Activated T-helper 2 cell treated with anti-CD3 and anti-CD28 coated beads, Interferon-gamma antibody, Interleukin-2, Interleukin-4, amounts not matched to agents 10 μg/mL and 5 μg/mL and 100 μg/mL, durations not matched to agents 14 hours and 24 hours and 36 hours (primary cell): ENCODE results near the gene SLC25A44. TPM values are rescaled to one million over a fixed set of nuclear protein-coding genes. Genes with fewer than 3 reads are reported as not detected.

Experiments
- DNase-seq: peaks from one replicate; pipeline ENCODE4 v3.0.0; 2021; ENCODE audit warnings: low spot score
- H3K27ac Mint-ChIP-seq: one replicate; pipeline ENCODE4 v1.8.0; 2021; ENCODE audit warnings: mixed read lengths
- H3K27me3 Mint-ChIP-seq: one replicate; pipeline ENCODE4 v1.8.0; 2021; ENCODE audit warnings: low read depth, mixed read lengths
- H3K36me3 Mint-ChIP-seq: one replicate; pipeline ENCODE4 v1.8.0; 2021; ENCODE audit warnings: low read depth, mixed read lengths
- H3K4me1 Mint-ChIP-seq: one replicate; pipeline ENCODE4 v1.8.0; 2021; ENCODE audit warnings: low read depth, mixed read lengths
- H3K4me3 Mint-ChIP-seq: one replicate; pipeline ENCODE4 v1.8.0; 2021; ENCODE audit warnings: low read depth, mild to moderate bottlenecking, moderate library complexity, mixed read lengths
- H3K9me3 Mint-ChIP-seq: one replicate; pipeline ENCODE4 v1.8.0; 2021; ENCODE audit warnings: mixed read lengths
- intact Hi-C: fragments of 100-400 bp; cut with micrococcal nuclease; formaldehyde crosslinking; loops from one replicate; pipeline ENCODE4 v1.15.1; 2023
- total RNA-seq: library from RNA; stranded (reverse); gene quantifications from 2 replicates; pipeline ENCODE4 v1.2.3, GENCODE V29; 2022

Gene SLC25A44, protein sequence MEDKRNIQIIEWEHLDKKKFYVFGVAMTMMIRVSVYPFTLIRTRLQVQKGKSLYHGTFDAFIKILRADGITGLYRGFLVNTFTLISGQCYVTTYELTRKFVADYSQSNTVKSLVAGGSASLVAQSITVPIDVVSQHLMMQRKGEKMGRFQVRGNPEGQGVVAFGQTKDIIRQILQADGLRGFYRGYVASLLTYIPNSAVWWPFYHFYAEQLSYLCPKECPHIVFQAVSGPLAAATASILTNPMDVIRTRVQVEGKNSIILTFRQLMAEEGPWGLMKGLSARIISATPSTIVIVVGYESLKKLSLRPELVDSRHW
- total RNA-seq, result 62.6 and 63.7 TPM in 2 replicates

DNA sequence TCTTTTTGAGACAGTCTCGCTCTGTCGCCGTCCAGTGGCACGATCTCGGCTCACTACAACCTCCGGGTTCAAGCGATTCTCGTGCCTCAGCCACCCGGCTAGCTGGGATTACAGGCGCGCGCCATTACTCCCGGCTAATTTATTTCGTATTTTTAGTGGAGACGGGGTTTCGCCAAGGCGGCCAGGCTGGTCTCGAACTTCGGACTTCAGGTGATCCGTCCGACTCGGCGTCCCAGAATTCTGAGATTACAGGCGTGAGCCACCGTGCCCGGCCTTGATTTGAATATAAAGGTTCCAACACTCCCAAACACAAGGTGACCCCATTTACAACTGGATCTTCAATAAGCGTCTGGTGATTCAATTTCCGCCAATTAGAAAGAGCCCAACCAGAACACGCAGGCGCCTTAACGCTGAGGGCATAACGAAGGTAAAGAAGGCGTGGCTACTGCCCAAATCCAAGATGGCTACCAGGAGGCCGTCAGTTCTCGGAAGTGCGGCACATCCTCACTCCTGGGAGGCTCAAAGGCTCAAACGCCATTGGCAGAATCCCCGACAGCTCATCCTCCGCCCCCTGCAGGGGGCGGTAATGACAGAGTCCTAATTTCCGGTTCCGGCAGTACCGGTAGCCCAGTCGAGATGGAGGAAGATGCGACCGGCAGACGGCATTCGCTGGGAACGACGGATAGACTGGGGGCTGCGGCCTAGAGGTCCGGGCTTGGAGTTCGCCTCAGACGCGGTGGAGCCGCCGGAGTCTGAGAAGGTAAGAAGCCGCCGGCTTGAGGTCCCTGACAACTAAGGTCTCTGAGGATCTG lies at the start of gene SLC25A44:
SLC25A44 (plus strand) TSS at position 617 of the 812 bp plus-strand sequence. CDS start 5,744 bp downstream, outside the sequence.
- H3K27me3 Mint-ChIP-seq, result no peaks in the 10 kb centered on the region
- peak; percentile 97 for DNase-seq

DNA sequence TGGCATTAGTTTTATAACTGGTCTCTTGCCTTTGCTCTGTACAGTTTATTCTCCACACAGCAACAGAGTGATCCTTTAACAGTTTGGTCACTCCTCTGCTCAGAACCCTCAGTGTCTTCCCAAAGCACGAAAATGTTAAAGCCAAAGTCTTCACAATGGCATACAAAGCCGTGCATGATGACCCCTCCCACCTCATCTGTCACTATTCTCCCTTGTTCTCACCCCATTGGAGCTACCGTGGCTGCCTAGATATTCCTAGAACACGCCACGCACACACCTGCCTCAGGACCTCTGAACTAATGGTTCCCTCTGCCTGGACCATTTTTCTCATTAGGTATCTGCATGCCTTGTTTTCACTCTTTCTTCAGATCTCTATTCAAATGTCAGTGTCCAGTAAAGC lies 49.2 kb upstream of the SLC25A44 start:
- Mint-ChIP-seq H3K36me3 (peaks cover 4% of the 10 kb centered on the region), H3K27me3 (no peaks in the 10 kb centered on the region), H3K27ac (no peak overlapping the region), H3K4me1 (peaks cover 26% of the 10 kb centered on the region), H3K9me3 (no peaks in the 10 kb centered on the region), H3K4me3 (no peak overlapping the region)
- DNase-seq, result no peak
- intact Hi-C loops, result loop anchor here (10.0 kb wide), 1 partner anchor 170 kb away; no protein-coding TSS in a partner anchor

More for the DNA sequence above, at the start of gene SLC25A44:
- H3K36me3 Mint-ChIP-seq, result peaks cover 57% of the 10 kb centered on the region
- H3K27ac Mint-ChIP-seq, result peak within 1 kb of the TSS; percentile 91
- H3K4me1 Mint-ChIP-seq, result peaks cover 54% of the 10 kb centered on the region
- H3K9me3 Mint-ChIP-seq, result peaks cover 6% of the 10 kb centered on the region
- intact Hi-C loops, result loop anchor here (1.0 to 10.0 kb wide), 5 partner anchors 20 to 219 kb away; partner anchors contain the start of genes ARHGEF2, CCT3, PMF1 and SEMA4A
- H3K4me3 Mint-ChIP-seq, result peak within 1 kb of the TSS; percentile 95

DNA sequence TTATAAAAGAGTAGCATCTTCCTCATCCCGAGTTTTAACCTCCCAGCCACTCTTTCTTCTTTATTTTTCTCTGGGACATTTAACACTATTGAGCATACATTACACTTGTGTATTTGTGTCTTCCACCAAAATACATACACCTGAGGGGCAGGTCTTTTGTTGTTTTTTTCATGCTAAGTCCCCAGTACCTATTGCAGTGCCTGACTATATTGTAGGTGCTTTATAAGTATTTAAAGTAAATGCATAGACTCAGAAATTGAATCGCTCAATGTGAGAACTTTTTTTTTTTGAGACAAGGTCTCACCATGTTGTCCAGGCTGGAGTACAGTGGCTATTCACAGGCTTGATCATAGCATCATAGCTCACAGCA lies 48.3 kb upstream of the SLC25A44 start:
- H3K9me3 Mint-ChIP-seq, result no peaks in the 10 kb centered on the region
- no peak overlapping the region for H3K4me3 Mint-ChIP-seq

DNA sequence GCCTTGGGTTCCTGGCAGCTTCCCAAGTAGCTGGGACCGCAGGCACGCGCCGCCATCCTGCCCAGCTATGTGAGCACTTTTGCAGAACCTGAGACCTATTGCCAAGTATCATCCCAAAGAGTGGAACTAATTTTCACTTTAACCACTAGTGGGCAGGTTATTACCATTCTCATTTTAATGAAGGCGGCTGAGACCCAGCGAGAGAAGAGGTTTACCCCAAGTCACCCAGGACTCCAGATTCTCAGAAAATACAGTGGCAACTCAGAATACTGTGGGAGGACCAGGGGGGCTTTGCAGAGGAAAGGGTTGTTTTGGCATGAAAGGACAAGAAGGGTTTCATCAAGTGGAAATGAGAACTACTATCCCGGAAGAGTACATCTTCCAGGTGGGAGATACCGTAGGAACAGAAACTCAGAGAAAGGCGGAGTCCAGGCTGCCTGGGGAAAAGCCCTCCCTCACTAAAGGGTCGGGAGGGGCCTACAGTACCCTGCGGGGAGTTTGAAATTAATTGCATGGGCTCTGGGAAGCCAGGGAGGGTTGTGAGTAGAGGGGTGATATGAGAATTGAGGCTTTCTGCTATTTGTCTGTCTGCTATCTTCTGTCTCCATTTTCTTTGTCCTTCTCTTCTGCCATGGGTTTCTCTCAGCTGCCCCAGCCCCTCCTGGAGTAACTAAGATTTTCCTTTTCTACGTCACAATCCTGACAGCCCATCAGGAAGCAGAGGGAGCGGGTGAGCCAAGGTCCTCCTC lies 47.7 kb upstream of the SLC25A44 start:
- no peaks in the 10 kb centered on the region for H3K9me3 Mint-ChIP-seq
- intact Hi-C loops, result loop anchor here (1.0 to 10.0 kb wide), 3 partner anchors 15 to 169 kb away; no protein-coding TSS in a partner anchor
- H3K4me3 Mint-ChIP-seq, result peak overlapping the region; percentile 18
- H3K36me3 Mint-ChIP-seq, result no peaks in the 10 kb centered on the region
- H3K4me1 Mint-ChIP-seq, result peaks cover 36% of the 10 kb centered on the region
- peak overlapping the region; percentile 76 for H3K27ac Mint-ChIP-seq
- no peaks in the 10 kb centered on the region for H3K27me3 Mint-ChIP-seq
- DNase-seq, result peak; percentile 35

More for the DNA sequence above, 48.3 kb upstream of the SLC25A44 start:
- H3K27me3 Mint-ChIP-seq, result no peaks in the 10 kb centered on the region
- intact Hi-C loops, result loop anchor here (1.0 to 10.0 kb wide), 3 partner anchors 16 to 169 kb away; no protein-coding TSS in a partner anchor
- no peak for DNase-seq
- H3K4me1 Mint-ChIP-seq, result peaks cover 32% of the 10 kb centered on the region
- H3K36me3 Mint-ChIP-seq, result no peaks in the 10 kb centered on the region
- H3K27ac Mint-ChIP-seq, result peak overlapping the region; percentile 76

DNA sequence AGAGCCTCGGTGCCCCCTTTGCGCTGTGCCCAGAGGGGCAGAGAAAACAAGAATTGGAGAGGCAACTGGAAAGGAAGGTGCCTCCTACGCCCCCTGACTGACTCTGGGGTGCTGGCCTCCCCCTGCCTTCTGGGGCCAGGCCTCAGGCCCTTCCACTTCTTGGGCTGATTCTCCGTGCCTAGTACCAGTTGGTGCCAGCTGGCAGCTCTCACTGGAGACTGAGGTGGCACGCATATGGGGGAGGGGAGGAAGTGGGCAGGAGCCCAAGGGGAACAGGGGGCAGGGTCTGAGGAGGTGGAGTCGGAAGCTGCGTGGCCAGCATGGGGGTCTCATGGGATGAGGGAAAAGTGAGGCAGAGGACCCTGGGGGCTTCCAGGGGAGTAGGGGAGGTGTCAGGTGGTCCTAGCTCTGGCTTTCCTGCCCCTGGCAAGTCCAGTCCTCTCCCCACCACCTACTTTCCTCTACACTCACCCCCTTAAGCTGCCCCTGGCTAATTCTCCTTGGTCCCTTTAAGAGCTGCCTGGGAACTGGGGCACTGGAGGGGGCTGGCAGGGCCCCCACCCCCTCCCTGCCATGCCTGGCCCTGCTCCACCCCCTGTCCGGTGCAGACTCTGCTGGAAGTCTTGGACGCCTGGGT lies 47.0 kb upstream of the SLC25A44 start:
- H3K36me3 Mint-ChIP-seq, result no peaks in the 10 kb centered on the region
- H3K27ac Mint-ChIP-seq, result peak overlapping the region; percentile 76
- H3K4me3 Mint-ChIP-seq, result no peak overlapping the region
- no peaks in the 10 kb centered on the region for H3K27me3 Mint-ChIP-seq
- H3K9me3 Mint-ChIP-seq, result no peaks in the 10 kb centered on the region
- no peak for DNase-seq
- H3K4me1 Mint-ChIP-seq, result peaks cover 36% of the 10 kb centered on the region
- intact Hi-C loops, result loop anchor here (1.0 to 10.0 kb wide), 3 partner anchors 14 to 168 kb away; no protein-coding TSS in a partner anchor

DNA sequence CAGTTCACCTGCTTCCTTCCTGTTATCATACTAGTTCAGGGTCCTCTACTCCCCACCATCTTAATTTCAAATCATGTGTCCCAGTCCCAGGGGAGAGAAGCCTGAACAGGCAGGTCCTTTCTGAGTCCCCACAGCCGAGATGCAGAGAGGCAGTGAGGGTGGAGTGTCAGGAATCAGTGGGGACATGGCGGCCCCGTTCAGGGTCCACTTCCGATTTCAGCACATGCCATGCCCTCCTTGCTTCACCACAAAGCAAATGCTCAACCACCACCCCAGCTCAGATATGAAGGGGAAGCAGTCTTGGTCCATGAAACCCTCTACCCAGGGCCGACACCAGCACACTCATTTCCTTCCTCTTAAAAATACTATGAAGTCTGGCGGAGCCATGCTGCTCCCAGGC lies 45.7 kb upstream of the SLC25A44 start:
- Mint-ChIP-seq H3K4me1 (peaks cover 48% of the 10 kb centered on the region), H3K27ac (peak overlapping the region; percentile 70), H3K36me3 (no peaks in the 10 kb centered on the region), H3K9me3 (no peaks in the 10 kb centered on the region), H3K27me3 (no peaks in the 10 kb centered on the region), H3K4me3 (no peak overlapping the region)
- intact Hi-C loops, result loop anchor here (10.0 kb wide), 1 partner anchor 167 kb away; no protein-coding TSS in a partner anchor
- no peak for DNase-seq

DNA sequence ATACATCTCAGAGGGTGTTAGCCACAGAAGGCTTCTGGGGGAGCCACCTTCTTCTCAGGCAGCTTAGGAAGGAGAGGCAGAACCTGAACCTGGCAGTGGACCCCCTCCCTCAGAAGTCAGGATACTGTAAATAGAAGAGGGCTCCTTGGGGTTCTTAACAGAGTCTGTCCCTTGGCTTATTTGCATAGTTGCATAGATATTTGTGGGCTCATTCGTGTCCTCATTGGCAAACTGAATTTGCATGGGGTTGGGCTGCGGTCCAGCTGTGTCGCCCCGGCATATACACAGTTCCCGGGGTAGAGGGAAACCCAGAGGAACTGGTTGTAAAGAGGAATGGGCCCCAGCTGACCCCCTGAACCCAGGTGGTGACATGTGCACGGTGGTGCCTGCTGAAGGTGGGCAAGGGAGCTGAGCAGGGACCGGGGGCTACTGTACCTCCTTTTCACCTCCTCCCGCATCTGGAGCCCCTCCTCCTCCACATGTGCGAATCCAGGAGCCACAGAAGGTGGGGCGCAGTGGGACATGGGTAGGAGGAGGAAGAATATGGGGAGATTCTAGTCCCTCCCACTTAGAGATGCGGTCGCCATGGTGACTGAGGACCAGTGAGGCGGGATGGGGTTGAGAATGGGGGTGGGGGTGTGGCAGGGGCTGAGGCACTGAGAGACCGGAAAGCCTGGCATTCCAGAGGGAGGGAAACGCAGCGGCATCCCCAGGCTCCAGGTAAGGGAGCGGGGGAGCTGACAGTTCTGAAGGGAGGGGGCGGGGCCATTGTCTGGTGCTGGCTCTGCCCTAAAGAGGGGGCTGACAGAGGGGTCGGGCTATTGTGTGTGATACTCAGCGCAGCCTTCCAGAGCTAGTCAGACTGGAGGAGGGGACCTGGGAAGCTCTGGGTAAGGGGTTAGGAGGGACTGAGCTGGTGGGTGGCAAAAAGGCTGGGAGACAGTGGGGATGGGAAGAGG lies 44.3 kb upstream of the SLC25A44 start:
- intact Hi-C loops, result loop anchor here (5.0 to 10.0 kb wide), 2 partner anchors 43 to 165 kb away; partner anchors contain the start of gene SLC25A44

DNA sequence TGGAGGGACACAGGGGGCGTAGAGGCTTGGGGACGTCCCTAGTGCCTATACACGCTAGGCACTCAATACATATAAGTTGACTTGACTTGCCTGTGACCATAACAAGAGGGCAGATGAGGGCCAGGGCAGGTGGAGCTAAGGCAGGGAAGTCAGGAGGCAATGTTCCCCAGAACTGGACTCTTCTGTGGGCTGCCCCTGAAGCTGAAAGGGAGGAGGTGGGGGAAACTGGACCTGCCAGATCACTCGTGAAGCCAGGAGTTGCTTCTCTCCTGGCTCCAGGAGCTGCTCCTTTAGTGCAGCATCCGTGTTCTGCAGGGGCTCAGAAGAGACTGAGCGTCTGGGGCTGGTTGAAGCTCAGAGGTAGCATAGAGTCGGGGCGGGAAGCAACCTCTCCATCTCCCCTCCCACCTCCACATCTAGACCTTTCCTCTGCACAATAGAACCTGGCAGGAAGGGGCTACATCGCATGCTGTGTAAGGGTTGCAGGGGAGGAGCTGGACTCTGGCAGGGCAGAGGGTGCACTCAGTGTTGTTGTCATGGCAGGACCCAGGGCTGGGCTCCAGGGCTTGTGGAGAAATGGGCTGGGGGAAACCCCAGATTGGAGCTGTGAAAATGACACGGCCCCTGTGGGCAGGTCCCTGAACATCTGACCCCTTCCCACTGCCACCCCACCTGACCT lies 43.4 kb upstream of the SLC25A44 start:
- peaks cover 65% of the 10 kb centered on the region for H3K4me1 Mint-ChIP-seq
- H3K4me3 Mint-ChIP-seq, result no peak overlapping the region
- no peaks in the 10 kb centered on the region for H3K9me3 Mint-ChIP-seq
- intact Hi-C loops, result loop anchor here (5.0 kb wide), 1 partner anchor 42 kb away; the partner anchor contains the start of gene SLC25A44
- H3K27me3 Mint-ChIP-seq, result no peaks in the 10 kb centered on the region
- peak overlapping the region; percentile 55 for H3K27ac Mint-ChIP-seq
- peaks cover 12% of the 10 kb centered on the region for H3K36me3 Mint-ChIP-seq
- DNase-seq, result no peak

More for the DNA sequence above, 44.3 kb upstream of the SLC25A44 start:
- peak overlapping the region; percentile 13 for H3K27ac Mint-ChIP-seq
- peaks cover 4% of the 10 kb centered on the region for H3K36me3 Mint-ChIP-seq
- no peaks in the 10 kb centered on the region for H3K27me3 Mint-ChIP-seq
- no peaks in the 10 kb centered on the region for H3K9me3 Mint-ChIP-seq
- no peak overlapping the region for H3K4me3 Mint-ChIP-seq
- DNase-seq, result no peak
- H3K4me1 Mint-ChIP-seq, result peaks cover 58% of the 10 kb centered on the region

DNA sequence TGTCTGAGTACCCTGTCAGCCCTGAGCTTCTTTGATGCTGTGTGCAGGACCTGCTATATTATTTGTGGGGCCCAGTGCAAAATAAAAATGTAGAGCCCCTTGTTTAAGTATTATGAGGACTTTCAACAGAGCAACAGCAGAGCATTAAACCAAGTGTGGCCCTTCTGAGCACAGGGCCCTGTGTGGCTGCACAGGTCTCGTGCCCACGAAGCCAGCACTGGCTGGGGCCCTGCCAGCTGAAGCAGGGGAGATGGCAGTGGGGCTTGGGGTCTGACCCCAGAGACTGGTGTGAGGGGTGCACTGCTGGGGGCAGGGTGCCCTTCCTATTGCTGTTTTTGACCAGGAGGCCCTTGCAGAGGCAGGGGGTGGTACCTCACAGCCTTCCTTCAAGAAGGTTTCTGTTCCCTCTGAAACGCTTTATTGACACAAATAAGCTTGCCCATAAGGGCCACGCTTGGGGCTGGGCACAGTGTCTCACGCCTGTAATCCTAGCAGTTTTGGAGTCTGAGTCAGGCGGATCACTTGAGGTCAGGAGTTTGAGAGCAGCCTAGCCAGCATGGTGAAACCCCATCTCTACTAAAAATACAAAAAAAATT lies 42.7 kb upstream of the SLC25A44 start:
- Mint-ChIP-seq H3K36me3 (peaks cover 19% of the 10 kb centered on the region), H3K4me3 (no peak overlapping the region), H3K27ac (peak overlapping the region; percentile 42), H3K4me1 (peaks cover 65% of the 10 kb centered on the region), H3K9me3 (no peaks in the 10 kb centered on the region), H3K27me3 (no peaks in the 10 kb centered on the region)
- intact Hi-C loops, result loop anchor here (5.0 kb wide), 1 partner anchor 41 kb away; the partner anchor contains the start of gene SLC25A44
- no peak for DNase-seq

DNA sequence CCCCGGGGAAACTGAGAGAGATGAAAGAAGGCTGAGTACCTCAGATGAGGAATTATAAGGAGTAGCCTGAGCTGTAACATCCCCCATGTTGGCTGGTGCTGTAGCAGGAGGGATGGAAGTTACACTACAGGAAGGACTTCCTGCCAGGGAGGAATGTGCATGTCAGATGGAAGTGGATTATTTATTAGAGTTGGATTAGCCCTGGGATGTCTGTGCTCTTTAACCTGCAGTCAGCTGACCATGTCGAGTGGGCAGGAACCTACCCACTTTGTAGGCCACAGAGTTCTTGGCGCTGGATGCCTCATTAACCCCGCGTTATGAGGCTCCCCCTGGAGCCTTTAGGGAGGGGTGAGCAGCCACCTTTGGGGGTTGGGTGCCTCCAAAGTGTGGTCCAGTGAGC lies 41.3 kb upstream of the SLC25A44 start:
- no peaks in the 10 kb centered on the region for H3K9me3 Mint-ChIP-seq
- no peak for DNase-seq
- intact Hi-C loops, result loop anchor here (1.0 to 5.0 kb wide), 2 partner anchors 9 to 40 kb away; partner anchors contain the start of gene SLC25A44
- H3K4me3 Mint-ChIP-seq, result peak overlapping the region; percentile 68
- H3K27me3 Mint-ChIP-seq, result no peaks in the 10 kb centered on the region
- H3K4me1 Mint-ChIP-seq, result peaks cover 67% of the 10 kb centered on the region
- peak overlapping the region; percentile 89 for H3K27ac Mint-ChIP-seq
- peaks cover 32% of the 10 kb centered on the region for H3K36me3 Mint-ChIP-seq
